GM12874 (cell line): ENCODE data around the gene KRT6A.

Source experiments
- TF ChIP-seq, protein P1 (sequence below): IDR thresholded peaks from 2 replicates; pipeline ENCODE4 v1.5.1; 2011; ENCODE audit warnings: low read depth, mild to moderate bottlenecking, control low read depth, low read length, moderate library complexity; ENCODE audit not compliant: insufficient read depth

Gene KRT6A

DNA sequence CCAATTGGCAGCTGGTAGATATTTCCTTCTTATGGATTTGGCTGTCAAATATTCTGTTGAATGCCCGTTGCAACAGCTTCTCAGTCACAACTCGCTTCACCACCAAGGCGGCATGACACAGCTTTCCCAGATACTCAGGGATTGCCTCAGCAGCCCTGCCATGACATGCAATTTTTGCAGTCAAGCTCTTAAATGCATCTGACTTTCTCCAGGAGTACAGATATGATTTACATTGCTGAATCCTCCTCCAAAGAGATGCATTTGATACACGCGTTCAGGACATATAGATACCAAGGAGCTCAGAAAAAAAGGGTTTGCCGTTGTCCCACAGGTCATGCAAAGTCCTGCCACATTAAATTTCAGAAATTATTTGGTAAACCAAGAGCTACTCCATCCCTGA lies 20.7 kb upstream of the KRT6A start:
- TF ChIP-seq, protein P1, sequence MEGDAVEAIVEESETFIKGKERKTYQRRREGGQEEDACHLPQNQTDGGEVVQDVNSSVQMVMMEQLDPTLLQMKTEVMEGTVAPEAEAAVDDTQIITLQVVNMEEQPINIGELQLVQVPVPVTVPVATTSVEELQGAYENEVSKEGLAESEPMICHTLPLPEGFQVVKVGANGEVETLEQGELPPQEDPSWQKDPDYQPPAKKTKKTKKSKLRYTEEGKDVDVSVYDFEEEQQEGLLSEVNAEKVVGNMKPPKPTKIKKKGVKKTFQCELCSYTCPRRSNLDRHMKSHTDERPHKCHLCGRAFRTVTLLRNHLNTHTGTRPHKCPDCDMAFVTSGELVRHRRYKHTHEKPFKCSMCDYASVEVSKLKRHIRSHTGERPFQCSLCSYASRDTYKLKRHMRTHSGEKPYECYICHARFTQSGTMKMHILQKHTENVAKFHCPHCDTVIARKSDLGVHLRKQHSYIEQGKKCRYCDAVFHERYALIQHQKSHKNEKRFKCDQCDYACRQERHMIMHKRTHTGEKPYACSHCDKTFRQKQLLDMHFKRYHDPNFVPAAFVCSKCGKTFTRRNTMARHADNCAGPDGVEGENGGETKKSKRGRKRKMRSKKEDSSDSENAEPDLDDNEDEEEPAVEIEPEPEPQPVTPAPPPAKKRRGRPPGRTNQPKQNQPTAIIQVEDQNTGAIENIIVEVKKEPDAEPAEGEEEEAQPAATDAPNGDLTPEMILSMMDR, result no peak

DNA sequence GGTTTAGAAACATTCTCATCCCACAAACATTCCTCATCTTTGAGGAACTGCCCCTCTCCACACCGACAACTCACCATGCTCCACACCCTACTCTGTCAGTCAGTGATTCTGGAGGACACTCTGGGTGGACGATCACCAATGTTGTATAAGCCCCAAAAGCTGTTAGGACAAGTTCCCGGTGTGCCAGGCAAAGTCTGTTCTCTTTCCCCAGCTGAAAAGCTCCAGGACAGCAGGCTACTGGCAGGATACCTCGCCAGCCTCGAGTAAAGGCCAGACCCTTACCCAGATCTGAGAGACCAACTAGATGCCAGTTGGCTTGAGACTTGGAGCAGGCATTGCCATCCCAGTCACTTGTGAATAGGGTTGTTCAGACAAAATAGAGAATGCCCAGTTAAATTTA lies 15.2 kb upstream of the KRT6A start:
- TF ChIP-seq, protein P1, result no peak

DNA sequence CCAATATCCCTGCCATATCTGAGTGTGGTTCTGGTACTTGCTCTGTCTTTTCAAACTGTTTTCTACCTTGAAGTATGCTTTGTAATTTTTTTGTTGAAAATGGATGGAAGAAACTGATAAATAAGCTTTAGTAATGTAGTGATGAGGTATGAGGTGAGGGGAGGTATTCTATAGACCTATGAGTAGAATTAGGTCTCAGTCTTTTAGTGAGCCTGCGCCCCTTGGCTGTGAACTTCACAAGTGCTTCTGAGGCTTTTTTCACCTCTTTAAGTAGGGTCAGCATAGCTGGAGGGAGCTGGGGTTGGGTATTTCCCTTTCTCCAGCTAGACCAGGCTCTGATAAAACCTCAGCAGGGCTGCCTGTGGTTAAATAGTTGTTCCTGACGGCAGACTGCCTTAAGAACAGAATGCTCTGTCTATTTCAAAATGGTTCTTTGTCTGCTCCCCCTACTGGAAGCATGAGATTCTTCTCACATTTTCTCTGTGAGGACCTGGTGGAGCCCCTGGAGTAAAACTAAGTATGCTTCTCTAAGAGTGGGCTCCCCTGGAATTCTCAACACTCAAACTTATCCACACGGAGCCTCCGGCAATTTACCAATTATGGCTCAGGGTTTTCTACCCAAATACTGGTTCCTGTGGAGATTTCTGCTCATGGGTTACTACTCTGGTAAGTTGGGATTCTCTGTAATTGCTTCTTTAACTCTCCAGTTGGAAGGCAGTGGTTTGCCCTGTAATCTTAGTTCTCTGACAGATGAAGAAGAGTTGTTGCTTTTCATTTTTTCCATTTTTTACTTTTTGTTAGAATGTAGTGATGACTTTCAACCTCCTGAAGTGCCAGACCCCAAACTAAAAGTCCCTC lies 14.0 kb upstream of the KRT6A start:
- TF ChIP-seq, protein P1, result peak; percentile 38; the same call in 1 of the 2 replicates

DNA sequence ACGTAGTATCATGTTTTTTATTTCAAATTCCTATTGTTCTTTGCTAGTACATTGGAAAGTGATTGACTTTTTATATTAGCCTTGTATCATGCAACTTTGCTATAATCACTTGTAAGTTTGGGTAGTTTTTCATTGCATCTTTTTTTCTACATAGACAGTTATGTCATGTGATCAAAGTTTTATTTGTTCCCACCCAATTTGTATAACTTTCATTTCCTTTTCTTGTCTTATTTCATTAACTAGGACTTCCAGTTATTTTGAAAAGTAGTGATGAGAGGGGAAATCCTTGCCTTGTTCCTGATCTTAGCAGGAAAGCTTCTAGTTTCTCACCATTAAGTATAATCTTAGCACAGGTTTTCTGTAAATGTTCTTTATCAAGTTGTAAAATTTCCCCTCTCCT lies 9.8 kb upstream of the KRT6A start:
- TF ChIP-seq, protein P1, result no peak

DNA sequence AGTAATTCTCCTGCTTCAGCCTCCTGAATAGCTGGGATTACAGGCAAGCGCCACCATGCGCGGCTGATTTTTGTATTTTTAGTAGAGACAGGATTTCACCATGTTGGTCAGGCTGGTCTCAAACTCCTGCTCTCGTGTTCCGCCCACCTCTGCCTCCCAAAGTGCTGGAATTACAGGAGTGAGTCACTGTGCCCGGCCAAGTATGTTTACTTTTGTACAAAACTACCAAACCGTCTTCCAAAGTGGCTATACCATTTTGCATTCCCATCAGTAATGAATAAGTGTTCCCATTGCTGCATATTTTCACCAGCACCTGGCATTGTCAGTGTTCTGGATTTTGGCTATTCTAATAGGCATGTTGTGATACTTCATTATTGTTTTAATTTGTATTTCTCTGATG lies 8.4 kb upstream of the KRT6A start:
- TF ChIP-seq, protein P1, result no peak

DNA sequence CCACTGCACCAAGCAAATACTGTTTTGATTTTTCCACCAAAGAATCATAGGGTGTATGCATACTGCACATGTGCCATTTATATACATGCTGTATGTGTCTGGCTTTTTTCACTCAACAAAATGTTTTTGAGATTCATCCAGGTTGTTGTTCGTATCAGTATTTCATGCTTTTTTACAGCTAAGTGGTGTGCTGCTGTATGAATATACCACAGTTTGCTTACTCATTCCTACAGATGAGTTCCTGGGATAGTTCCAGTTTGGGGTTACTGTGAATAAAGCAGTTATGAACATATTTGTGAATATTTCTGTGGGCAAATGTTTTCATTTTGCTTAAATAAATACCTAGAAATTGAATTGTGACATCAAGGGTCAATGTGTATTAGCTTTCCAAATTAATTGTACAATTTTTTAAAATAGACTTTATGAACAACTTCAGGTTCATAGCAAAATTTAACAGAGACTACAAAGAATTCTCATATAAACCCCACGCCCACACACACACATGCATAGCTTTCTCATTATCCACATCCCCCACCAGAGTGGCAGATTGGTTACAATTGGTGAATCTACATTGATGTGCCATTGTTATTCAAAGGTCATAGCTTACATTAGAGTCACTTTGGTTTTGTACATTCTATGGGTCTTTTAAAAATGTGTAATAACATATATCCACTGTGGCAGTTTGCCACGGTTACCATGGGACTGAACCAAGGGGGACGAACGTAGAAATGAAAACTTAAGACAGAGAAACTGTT lies 6.9 kb upstream of the KRT6A start:
- TF ChIP-seq, protein P1, result no peak

DNA sequence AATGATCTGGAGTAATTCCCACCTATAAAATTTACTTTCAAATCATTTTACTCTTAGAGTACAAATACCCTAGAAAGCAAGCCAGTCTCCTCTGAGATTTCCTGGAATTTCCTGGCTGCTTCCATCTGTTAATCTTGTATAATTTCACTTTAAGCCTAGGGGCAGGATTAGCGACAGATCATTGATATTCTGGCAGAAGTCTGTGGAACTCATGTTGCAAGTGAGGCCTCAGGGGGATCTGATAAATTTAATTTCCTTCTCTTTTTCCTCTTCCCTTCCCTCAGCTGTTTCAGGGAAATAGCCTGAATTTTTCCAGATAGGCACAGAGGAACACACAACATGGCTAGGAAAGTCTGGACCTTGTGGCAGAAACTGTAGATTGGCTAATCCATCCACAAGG lies 5.9 kb upstream of the KRT6A start:
- TF ChIP-seq, protein P1, result no peak
